GM21619 (cell line): ENCODE data around the gene OGDHL.
"Not testable (repeated sequence)": the region's sequence is repeated elsewhere in the genome, so short reads cannot be mapped to it uniquely, and the experiment has no call there.

Source experiments
- ATAC-seq: cut with Tn5 transposase; IDR thresholded peaks from one replicate; pipeline ENCODE4 v1.9.1; 2021; ENCODE audit not compliant: unreplicated experiment

Gene OGDHL

DNA sequence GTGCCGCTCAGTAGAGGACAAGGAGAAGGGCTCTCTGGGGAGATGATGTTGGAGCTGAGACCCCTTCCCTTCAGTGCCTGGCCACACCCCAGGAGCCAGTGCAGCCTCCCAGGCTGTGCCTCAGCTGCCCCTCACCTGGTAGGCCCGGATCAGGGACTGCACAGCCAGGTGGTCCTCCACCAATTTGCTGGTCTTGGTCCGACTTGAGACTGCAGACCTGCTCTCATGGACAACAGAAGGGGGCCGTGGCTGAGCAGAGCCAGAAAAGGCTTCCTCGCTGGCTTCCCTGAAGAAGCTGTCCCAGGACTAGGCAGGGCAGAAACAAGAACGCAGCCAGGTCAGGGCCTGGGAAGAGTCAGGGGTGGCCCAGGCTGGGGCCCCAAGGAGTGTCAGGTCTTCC is 5.5 kb downstream of the OGDHL start:
- ATAC-seq: no peak

DNA sequence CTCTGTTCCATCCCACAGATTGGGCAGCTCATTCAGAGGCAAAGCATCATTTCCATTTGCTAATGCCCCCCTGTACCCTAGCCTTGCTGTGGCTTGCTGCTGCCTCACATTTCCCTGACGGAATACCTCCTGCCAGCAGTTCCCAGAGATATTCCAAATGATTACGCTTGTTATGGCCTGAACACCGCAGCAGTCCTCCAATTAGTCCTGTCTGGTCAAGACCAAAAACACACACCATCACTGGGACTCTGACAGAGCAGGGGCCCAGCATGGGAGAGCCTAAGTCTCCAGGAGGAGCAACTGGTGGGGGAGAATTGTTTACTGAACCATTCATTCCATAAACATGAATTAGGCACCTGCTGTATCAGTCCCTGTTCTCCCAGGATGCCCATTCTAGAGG is 6.1 kb downstream of the OGDHL start:
- ATAC-seq: no peak

DNA sequence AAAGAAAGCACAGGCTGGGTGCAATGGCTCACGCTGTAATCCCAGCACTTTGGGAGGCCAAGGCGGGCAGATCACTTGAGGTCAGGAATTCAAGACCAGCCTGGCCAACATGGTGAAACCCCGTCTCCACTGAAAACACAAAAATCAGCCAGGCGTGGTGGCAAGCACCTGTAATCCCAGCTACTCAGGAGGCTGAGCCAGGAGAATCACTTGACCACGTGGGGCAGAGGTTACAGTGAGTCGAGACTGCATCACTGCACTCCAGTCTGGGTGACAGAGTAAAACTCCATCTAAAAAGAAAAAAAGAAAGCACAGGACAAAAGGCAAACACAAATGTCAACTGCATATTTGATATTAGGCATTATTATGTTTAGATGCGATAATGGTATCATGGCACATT is 7.2 kb downstream of the OGDHL start:
- not testable (repeated sequence) for ATAC-seq

DNA sequence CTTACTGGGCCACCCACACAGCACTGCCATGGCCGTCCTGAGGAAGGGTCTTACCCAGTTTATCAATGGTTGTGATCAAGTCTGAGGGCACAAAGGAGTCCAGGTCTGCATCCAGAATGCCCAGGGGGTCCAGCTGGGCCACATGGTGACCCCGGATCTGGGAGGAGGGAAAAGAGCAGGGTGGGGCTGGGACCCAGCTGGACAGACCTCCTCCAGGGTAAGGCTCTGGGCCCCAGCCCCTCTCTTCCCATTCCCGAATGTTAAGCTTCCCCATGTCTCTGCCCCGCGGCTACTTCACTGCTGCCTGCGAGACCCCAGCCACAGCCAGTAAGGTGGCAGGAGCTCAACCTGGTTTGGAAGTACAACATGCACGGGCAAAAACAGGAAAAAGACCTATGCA is 9.5 kb downstream of the OGDHL start:
- ATAC-seq: no peak

DNA sequence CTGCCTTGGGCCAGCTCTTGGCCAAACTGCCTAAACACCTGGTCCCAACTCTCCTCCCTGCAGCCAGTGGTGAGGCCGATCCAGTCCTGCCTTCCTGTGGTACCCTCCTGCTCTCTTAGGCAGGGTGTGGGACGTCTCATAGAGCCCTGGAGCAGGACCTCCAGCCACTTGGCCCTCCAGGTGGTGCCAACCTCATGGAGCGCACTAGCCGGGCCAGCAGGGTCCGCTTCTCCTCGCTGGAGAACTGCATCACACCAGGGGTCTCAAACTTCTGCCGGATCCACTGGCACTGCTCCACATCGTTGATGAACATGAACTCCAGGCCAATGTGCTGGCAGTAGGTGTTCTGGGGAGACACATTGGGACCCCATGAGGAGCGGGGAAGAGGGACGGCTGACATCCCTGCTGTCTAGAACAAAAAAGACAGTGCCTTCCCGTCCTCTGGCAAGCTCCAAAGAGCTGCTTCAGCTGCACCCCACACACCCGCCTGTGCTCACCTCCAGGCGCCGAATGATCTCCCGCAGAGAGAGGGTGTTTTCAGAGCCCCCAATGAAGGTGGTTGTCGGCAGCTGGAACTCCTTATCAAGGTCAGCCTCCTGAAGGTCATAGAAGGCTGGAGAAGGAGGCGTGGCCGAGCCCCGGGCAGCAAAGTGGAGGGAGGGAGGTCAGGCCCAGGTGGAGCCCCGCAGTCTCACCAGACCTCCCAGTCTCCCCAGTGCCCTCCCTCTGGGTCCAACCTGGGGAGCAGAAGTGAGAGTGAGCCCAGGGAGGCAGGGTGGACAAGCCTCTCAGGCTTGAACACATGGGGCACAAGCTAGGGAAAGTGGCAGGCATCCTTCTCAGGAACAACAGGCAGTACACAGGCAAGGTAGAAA is 10.2 kb downstream of the OGDHL start:
- no peak for ATAC-seq

DNA sequence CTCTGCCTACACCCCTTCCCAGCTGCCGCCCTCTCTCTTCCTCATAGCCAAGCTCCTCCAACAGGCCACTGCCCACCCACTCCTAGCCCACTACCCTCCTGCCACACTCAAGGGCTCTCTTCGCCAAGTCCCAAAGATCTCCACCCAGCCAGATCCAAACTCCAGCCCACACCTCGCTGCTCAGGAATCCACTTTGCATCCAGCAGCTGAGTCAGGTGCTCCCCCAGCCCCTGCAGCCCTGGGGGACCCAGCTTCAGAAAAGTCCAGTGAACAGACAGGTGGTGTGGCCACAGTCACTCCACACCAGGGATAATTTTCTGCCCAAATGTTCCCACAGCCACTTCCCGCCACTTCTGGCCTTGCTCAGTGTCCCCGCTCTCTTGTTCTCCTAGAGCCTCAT is 10.9 kb downstream of the OGDHL start:
- no peak for ATAC-seq

DNA sequence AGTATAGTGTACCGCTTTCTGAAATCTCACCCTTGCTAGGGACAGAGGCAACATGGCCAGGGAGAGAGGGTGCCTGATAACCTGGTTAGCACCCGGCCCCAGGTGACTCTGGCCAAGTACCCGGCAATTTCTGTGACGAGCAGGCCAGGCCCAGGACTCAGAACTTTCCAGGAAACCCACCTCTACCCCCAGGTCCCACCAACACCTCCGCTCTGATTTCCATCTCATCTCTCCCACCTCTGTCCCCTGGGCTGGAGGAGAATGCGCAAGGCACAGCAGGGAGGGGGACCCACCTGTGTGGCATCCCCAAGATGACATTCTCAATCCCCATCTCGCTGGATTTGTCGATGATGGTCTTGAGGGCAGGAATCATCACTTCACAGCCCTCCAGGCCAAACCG is 11.6 kb downstream of the OGDHL start:
- ATAC-seq: no peak

DNA sequence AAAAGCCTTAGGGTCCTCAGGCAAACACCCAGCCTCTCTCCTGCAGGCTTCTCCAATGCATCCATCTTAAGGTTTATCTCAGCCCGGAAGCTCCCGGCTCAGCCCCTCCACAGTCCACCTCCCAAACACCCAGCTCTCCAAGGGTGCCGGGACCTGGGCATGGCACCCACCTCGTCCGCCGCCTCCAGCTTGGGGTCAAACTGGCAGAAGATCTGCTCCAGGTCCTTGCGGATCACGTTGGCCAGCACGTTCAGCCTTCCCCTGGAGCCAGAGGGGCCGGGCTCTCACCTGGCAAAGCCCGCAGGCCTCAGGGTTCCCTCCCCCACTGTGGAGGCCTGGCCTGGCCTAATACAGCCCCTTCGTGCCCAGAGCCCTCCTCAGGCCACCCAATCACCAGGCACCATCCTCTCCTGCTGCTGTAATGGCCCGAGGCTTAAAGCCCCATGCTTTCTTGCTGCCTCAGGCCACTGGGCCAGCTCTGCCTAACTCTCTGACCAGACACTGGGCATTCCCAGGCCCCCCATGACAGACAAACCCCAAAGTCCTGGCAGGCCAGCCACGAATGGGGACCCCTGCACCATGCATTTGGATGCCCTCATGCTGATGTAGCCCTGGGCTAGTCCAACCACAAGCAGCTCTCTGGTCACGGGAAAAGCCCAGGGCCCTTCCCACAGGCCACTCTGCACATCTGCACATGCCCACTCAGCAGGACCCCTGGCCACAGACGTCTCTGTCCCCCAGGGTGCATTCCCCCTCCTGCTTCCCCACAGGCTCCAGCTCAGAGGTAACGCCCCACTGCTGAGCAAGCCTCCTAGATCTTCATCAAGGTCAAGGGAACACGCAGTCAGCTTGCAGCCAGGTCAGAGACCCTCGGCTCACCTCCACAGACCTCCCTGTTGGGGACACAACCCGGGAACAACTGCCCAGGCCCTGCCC is 12.3 kb downstream of the OGDHL start:
- no peak for ATAC-seq

DNA sequence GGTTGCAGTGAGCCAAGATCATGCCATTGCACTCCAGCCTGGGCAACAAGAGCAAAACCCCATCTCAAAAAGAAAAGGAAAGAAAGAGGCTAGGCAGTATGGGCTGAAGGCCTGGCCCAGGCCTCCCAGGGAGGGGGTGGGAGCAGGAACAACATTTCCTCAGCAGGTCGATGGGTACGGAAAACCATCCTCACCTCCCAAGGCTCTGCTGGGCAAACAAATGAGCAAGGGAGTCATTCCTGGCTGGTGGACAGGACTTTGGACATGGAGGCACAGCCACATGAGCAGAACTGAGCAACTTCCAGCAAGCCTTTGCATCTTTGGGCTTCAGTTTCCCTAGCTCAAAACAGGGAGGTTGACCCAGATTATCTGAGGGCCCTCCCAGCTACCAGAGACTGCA is 13.0 kb downstream of the OGDHL start:
- no peak for ATAC-seq

DNA sequence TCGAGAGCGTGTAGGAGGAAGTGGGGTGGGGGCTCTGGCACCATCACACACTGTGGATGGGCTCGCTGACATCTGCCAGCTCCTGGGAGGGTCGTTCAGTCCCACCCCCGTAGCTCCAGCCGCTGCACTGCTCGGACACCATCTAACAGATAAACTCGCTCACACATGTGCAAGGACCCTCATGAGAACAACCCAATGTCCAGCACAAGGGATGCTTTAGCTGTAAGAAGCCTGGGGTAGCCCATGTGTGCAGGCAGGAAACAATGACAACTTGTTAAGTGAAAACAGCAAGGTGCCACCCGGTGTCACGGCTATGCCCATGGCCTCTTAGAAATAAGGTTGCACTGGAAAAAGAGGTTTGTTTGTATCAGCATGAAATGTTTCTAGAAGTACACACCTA is 14.1 kb downstream of the OGDHL start:
- no peak for ATAC-seq

DNA sequence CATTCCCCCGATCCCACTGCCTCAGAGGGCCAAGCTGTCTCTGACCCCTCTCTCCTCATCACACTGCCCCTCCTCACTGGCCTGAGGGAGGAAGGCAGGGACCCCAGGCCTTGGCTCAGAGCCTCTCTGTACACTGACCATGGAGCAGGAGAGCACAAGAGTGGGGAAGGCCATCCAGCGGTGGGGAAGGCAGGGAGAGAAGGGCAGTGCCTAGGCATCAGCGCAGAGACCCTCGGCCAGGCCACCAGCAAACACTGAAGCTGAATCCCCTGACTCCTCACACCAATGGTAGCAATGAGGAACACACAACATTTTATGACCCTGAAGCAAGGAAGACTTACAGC is 14.8 kb downstream of the OGDHL start:
- ATAC-seq: no peak

DNA sequence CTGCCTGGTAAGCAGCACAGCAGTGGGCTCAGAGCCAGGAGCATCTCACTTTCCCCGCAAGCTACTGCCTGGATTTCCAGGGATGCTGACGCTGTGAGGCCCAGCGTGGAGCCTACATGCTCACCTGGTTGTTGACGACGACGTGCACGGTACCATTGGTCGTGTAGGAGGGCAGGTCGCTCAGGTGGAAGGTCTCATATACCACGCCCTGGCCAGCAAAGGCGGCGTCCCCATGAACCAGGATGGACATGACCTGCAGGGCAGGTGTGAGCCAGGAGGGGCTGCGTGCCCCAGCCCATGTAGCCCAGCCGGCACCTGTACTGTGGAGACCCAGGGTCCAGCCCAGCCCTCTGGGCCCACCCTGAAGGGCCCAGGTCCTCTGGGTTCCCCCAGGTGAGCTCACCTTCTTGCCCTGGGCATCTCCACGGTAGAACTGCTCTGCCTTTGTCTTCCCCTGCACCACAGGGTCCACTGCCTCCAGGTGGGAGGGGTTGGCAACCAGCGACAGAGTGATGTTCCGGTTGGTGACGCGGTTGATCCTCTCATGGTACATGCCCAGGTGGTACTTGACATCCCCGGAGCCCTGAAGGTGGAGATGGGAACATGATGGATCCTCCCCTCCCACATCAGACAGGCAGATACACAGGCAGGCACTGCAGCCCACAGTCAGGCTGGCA is 15.4 kb downstream of the OGDHL start:
- no peak for ATAC-seq

DNA sequence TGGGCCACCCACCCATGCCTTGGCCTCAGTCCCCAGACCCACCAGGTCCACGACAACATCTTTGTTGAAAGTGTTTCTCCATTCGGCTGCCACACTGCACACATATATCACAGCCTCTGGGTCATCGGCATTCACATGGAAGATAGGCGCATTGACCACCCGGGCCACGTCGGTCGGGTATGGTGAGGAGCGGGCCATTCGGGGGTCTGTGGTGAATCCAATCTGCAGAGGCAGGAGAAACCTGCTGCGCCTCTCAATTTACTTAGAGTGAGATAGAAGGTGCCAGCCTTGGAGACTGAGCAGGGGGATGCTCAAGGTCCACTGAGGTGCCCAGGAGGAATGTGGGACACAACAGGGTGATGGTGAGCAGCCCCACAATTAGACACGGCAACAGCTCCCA is 16.4 kb downstream of the OGDHL start:
- ATAC-seq: no peak

DNA sequence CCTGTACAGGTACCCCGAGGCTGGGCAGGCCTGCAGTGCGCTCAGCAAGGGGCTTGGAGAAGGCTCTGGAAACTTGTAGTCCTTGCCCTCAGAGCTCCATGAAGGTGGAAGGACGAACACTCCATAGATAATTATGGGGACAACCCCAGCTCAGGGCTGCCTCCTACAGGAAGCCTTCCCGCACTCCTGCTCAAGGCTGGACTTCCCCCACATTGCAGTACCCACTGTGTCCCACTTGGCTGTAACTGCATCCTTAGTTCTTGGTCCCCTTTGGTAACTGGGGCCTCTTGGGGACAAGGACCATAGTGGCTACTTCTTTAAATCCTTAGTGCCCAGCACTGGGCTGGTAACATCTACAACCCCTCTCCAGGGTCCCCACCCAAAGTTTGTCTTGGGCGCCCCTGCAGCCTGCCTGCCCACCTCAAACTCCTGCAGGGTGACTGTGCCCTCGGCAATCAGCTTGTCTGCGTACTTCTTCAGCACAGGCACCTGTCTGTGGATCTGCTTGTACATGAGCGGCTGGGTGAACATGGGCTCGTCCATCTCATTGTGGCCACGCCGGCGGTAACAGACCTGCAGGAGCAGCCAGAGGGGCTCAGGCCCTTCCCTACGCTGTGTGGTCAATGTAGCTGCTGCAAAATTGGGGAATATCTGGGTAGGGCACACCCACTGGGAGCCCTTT is 17.1 kb downstream of the OGDHL start:
- no peak for ATAC-seq

DNA sequence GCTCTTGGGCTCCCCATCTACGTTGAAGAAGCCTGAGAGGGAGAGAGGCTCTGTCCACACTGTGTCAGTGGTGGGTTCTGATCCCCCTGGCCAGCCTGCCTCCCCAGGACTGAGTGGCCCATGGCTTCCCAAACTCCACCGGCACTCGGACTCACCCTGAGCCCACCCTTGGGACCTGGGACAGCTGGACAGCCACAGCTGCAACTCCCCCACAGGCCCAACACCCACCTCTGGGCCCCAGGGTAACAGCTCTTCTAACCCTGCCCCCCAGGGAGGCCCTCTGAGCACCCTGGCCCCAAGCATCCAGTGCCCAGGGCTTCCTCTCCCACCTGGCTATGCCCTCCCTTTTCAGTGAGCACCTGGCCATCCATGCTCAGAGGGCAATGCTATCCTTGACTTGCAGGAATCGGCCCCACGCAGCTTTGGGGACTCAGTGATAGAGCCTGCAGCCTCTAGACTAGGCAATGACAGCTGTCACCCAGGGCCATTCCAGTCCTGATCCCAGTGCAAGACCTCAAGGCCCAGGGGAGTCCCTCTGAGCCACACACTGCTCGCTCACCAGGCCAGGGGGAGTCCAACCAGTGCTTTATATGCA is 17.9 kb downstream of the OGDHL start:
- ATAC-seq: no peak

DNA sequence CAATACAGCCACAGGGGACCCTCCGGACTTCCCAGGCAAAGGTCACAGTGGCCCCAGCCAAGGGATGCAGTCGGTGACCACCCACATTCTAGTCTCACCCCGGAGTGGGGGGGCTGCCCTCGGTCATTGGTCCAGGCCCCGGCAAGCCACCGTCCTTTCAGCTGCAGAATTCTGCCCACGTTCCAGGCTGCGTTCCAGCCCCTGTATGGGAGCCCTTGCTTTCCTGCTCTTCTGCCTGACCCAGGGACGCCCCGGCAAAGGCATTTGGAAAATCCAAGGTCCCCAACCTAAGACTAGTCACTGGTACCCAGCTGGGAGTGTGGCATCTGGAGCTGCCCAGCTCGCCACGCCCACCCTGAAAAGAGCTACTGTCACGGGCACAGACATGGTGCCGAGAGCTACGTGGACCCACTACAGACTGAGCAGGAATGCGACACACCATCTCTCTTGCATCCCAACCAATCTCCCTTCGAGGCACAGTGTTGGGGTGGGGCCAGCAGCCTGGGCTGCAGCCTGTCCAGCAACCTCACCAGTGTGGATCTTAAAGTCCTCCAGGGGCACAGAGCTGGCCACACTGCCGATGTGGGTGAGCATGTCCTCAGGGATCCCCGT is 18.6 kb downstream of the OGDHL start:
- ATAC-seq: no peak

DNA sequence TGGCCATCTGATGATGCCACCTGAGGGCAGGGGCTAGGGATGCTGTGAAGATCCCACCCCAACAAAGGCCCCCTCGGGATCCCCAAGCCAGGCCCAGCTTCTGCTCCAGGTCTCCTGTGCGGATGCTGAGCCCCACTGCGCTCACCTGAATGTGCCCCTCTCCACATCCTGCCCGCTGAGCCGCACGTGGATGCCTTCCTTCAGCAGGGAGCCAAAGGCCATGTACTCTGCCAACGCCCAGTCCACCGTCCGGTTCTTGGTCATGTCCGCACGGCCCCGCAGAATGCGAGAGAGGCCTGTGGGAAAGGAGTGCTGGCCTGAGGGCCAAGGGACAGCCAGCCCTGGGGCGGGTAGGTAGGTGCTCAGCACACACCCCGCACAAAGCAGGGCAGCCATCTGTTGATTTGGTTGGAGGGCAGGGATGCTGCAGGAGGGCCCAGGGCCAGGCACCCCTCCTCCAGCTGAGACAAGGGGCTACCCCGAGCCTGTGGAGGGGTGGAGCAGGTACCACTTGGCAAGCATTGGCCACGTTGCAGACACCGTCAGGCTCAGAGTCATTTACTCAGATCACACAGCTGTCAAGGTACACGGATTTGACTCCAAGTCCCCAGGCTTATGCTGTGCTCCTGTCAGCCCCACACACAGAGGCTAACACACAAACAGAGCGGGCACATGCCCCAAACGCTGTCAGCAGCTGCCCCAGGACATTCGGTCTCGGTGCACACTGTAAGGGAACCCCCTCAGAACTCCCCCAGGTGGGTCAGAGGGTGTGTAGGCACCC is 19.2 kb downstream of the OGDHL start:
- ATAC-seq: no peak

DNA sequence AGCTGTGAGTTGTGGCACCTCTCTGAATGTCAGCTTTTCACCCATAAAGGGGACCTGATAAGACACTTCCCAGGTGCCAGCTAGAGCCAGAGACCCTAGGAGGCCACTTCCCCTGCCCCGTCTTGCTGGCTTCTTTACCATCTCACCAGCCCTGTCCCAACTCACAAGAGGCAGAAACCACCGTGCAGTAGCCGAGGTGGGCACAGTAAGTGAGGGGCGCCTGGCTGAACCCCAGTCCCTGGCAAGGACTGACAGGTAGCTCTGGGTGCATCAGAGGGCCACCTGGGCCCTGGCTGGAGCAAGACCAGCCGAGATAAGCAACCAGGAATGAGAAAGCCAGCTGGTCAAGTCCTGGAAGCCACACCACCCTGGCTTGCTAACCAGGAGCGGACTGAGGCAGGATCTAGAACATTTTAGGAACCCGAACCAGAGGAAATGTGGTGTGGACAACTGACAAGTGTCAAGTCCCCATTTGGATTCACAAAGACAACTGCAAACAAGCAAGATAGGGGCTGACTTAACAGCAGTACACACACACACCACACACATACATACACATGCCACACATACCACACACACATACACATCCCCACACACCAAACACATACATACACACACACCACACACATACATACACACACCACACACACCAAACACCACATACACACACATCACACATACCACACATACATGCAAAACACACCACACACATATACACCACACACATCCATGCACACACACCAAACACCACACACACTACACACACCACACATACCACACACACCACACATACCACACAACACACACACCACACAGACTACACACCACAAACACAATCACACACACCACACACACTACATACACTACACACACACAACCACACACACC is 20.8 kb downstream of the OGDHL start:
- ATAC-seq: no peak
